ENCODE data around the gene TMEM95.
"Not testable (repeated sequence)": the region's sequence is repeated elsewhere in the genome, so short reads cannot be mapped to it uniquely, and the experiment has no call there.

The TMEM95 gene

GRCh38 chr17:7356756-7357155 is 1.8 kb downstream of the TMEM95 start:
- H3K4me3 ChIP-seq (ENCODE audit: low read depth, low read length), result no peak overlapping the region
- TF ChIP-seq, protein P1, sequence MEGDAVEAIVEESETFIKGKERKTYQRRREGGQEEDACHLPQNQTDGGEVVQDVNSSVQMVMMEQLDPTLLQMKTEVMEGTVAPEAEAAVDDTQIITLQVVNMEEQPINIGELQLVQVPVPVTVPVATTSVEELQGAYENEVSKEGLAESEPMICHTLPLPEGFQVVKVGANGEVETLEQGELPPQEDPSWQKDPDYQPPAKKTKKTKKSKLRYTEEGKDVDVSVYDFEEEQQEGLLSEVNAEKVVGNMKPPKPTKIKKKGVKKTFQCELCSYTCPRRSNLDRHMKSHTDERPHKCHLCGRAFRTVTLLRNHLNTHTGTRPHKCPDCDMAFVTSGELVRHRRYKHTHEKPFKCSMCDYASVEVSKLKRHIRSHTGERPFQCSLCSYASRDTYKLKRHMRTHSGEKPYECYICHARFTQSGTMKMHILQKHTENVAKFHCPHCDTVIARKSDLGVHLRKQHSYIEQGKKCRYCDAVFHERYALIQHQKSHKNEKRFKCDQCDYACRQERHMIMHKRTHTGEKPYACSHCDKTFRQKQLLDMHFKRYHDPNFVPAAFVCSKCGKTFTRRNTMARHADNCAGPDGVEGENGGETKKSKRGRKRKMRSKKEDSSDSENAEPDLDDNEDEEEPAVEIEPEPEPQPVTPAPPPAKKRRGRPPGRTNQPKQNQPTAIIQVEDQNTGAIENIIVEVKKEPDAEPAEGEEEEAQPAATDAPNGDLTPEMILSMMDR (IDR thresholded peaks at IDR 0.05; ENCODE audit: borderline replicate concordance, insufficient read depth, low read depth, low read length), result no peak

- TF ChIP-seq, protein P1 (IDR thresholded peaks at IDR 0.05; ENCODE audit: borderline replicate concordance, insufficient read depth, low read depth, low read length), result no peak
- no peak overlapping the region for H3K4me3 ChIP-seq (ENCODE audit: low read depth, low read length)
These were observed 2.4 kb downstream of the TMEM95 start for GRCh38 chr17:7357381-7357780.

- TF ChIP-seq, protein P1 (IDR thresholded peaks at IDR 0.05; ENCODE audit: borderline replicate concordance, insufficient read depth, low read depth, low read length), result no peak
- no peak overlapping the region for H3K4me3 ChIP-seq (ENCODE audit: low read depth, low read length)
These were observed 7.0 kb downstream of the TMEM95 start for GRCh38 chr17:7361906-7362305.

GRCh38 chr17:7363311-7363710 is 8.4 kb downstream of the TMEM95 start:
- TF ChIP-seq, protein P1 (IDR thresholded peaks at IDR 0.05; ENCODE audit: borderline replicate concordance, insufficient read depth, low read depth, low read length), result no peak
- no peak overlapping the region for H3K4me3 ChIP-seq (ENCODE audit: low read depth, low read length)

DNA sequence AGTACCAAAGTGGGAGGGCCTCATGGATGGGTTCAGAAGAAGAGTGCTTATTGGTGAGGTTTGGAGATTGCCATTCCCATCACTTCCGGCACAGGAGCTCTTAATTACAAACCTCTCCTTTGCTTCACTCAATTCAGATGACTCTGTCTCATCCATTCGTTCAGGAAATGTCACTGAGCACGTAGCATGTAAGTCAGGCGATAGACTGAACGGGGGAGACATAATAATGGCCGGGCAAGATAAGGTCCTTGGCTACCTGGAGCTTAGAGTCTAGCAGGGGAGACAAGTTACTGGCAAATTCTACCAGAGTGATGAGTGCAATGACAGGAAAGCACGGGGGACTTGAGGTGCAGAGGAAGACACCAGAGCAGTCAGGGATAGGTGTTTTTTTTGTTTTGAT is 11.0 kb downstream of the TMEM95 start:
- not testable (repeated sequence) for H3K4me3 ChIP-seq (ENCODE audit: low read depth, low read length)

DNA sequence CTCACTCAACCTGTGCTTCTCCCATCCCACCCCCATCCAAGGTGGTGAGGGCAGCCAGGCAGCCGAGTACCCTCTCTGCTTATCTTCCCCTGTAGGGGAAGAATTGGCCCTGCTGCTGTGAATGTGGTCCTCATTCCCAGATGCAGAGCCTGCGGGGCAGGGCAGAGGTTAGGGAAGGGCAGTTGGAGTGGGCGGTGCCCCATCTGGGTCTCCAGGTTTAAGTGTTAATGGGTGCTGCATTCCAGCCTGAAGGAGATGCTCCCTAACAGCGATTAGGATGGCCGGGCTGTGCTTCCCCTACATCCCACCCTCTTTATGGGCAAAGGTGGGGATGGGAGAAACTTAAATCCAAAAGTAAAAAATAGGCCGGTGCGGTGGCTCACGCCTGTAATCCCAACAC is 12.1 kb downstream of the TMEM95 start:
- no peak overlapping the region for H3K4me3 ChIP-seq (ENCODE audit: low read depth, low read length)

GRCh38 chr17:7367918-7368598 is 13.1 kb downstream of the TMEM95 start:
- H3K4me3 ChIP-seq (ENCODE audit: low read depth, low read length), result no peak overlapping the region
- TF ChIP-seq, protein P1 (IDR thresholded peaks at IDR 0.05; ENCODE audit: borderline replicate concordance, insufficient read depth, low read depth, low read length), result no peak

More for the DNA sequence above, 12.1 kb downstream of the TMEM95 start:
- TF ChIP-seq, protein P1 (IDR thresholded peaks at IDR 0.05; ENCODE audit: borderline replicate concordance, insufficient read depth, low read depth, low read length), result no peak

GRCh38 chr17:7368599-7368994 is 13.6 kb downstream of the TMEM95 start:
- H3K4me3 ChIP-seq (ENCODE audit: low read depth, low read length), result not testable (repeated sequence)
